Measurements from ENCODE around the gene MAN1C1. TPM values are rescaled to one million over a fixed set of nuclear protein-coding genes. Genes with fewer than 3 reads are reported as not detected.
"Not testable (repeated sequence)": the region's sequence is repeated elsewhere in the genome, so short reads cannot be mapped to it uniquely, and the experiment has no call there.

The MAN1C1 gene
- total and polyA plus RNA-seq, 4 donors: 2.8 to 32.2 (median 14.5) TPM

DNA sequence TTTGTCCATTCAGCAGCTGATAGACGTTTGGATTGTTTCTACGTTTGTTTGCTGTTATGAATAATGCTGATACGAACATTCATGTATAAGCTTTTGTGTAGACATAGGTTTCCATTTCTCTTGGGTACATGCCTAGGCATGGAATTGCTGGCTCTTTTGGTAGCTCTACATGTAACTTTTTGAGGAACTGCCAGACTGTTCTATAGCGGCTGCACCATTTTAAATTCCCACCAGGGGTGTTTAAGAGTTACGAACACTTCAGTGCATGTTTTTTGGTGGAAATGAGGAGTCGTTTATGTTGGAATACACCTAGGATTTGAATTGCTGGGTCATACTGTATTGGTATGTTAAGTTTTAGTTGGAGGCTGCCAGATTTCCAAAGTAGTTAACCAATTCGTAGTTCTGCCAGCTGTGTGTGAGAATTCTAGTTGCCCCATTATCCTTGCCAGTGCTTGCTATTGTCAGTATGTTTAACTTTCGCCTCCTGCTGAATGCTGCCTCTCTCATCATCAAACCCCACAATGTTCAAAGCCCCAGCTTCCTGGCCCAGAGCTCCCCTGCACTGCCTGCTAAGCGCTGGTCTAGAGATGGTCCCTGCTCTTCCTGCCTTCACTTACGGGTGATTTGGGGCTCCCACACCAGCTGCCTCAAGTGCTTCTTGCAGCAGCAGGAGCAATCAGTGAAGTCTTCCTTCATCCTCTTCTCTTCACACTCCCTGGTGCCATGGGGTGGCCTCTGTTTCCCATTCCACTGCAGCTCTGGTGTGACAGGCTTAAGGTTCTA lies 81.0 kb downstream of the MAN1C1 start:
- 34 to 36% methylated on average over 10 of the region's 10 CpGs for WGBS, 2 donors
- H3K27ac ChIP-seq (ENCODE audit: low read depth in 1 of 2, low read length in 2 of 2): no peak overlapping the region

DNA sequence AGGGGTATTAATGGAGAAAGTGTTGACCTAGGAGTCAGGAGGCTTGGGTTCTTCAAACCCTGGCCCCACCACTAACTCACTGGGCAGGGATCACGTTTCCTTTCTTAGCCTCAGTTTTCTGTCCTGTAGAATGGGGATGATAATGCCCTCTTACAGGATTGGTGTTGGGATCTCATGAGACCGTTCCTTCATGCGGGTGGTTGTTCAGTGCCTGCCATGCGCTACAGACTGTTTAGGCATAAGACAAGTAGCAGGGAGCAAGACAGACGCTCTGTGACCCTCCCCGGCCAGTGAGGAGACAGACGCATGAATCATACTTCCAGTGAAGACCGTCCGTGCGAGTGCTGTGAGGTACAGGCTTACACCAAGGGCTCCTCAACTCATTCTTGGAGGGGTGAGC lies 81.7 kb downstream of the MAN1C1 start:
- no peaks in the 10 kb centered on the region for H3K9me3 ChIP-seq (ENCODE audit: control insufficient read depth, low read length)
- no peak overlapping the region for H3K27ac ChIP-seq (ENCODE audit: low read depth in 1 of 2, low read length in 2 of 2)
- H3K4me3 ChIP-seq (ENCODE audit: low read length in 2 of 2): no peak overlapping the region
- intact Hi-C loops (cut with DNase I): loop anchor here (5.0 kb wide), 2 partner anchors 44 to 81 kb away; partner anchors contain the start of gene MAN1C1 (in 1 of the 2)
- no peak for ATAC-seq (ENCODE audit: low FRiP score)
- peaks cover 3 to 4% of the 10 kb centered on the region in 2 donors for H3K4me1 ChIP-seq (ENCODE audit: control insufficient read depth in 1 of 2, insufficient read depth in 2 of 2, low read length in 2 of 2)
- no peaks in the 10 kb centered on the region for H3K36me3 ChIP-seq (ENCODE audit: control insufficient read depth in 1 of 2, insufficient read depth in 2 of 2, low read length in 1 of 2)
- no peaks in the 10 kb centered on the region for H3K27me3 ChIP-seq (ENCODE audit: control insufficient read depth in 1 of 2, insufficient read depth in 2 of 2, low read length in 1 of 2)
- 95% methylated on average over 10 of the region's 10 CpGs for WGBS, 2 donors
- DNase-seq: no peak

More for the DNA sequence above, 81.0 kb downstream of the MAN1C1 start:
- ATAC-seq (ENCODE audit: low FRiP score): no peak
- H3K4me1 ChIP-seq (ENCODE audit: control insufficient read depth in 1 of 2, insufficient read depth in 2 of 2, low read length in 2 of 2): peaks cover 3 to 4% of the 10 kb centered on the region in 2 donors
- intact Hi-C loops (cut with DNase I): loop anchor here (5.0 kb wide), 2 partner anchors 45 to 80 kb away; partner anchors contain the start of gene MAN1C1 (in 1 of the 2)
- DNase-seq: no peak
- no peaks in the 10 kb centered on the region for H3K9me3 ChIP-seq (ENCODE audit: control insufficient read depth, low read length)
- H3K27me3 ChIP-seq (ENCODE audit: control insufficient read depth in 1 of 2, insufficient read depth in 2 of 2, low read length in 1 of 2): no peaks in the 10 kb centered on the region
- H3K36me3 ChIP-seq (ENCODE audit: control insufficient read depth in 1 of 2, insufficient read depth in 2 of 2, low read length in 1 of 2): no peaks in the 10 kb centered on the region
- no peak overlapping the region for H3K4me3 ChIP-seq (ENCODE audit: low read length in 2 of 2)

DNA sequence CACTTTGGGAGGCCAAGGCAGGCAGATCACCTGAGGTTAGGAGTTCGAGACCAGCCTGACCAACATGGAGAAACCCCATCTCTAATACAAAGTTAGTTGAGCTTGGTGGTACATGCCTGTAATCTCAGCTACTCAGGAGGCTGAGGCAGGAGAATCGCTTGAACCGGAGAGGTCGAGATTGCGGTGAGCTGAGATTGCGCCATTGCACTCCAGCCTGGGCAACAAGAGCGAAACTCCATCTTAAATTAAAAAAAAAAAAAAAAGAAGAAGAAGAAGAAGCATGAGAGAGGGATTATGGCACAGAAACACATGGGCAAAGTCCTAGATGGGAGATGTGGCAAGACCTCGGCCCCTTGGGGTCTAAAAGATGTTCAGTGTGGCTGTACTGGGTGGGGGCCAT lies 82.5 kb downstream of the MAN1C1 start:
- intact Hi-C loops (cut with DNase I): loop anchor here (5.0 kb wide), 2 partner anchors 43 to 82 kb away; partner anchors contain the start of gene MAN1C1 (in 1 of the 2)
- not testable (repeated sequence) for H3K9me3 ChIP-seq (ENCODE audit: control insufficient read depth, low read length); H3K4me1 ChIP-seq (ENCODE audit: control insufficient read depth in 1 of 2, insufficient read depth in 2 of 2, low read length in 2 of 2); H3K27me3 ChIP-seq (ENCODE audit: control insufficient read depth in 1 of 2, insufficient read depth in 2 of 2, low read length in 1 of 2); DNase-seq; ATAC-seq (ENCODE audit: low FRiP score); H3K4me3 ChIP-seq (ENCODE audit: low read length in 2 of 2); H3K36me3 ChIP-seq (ENCODE audit: control insufficient read depth in 1 of 2, insufficient read depth in 2 of 2, low read length in 1 of 2)
- peak overlapping the region in 1 of 2 donors; percentile 12 for H3K27ac ChIP-seq (ENCODE audit: low read depth in 1 of 2, low read length in 2 of 2)
- 98% methylated on average over 8 of the region's 8 CpGs for WGBS, 2 donors

DNA sequence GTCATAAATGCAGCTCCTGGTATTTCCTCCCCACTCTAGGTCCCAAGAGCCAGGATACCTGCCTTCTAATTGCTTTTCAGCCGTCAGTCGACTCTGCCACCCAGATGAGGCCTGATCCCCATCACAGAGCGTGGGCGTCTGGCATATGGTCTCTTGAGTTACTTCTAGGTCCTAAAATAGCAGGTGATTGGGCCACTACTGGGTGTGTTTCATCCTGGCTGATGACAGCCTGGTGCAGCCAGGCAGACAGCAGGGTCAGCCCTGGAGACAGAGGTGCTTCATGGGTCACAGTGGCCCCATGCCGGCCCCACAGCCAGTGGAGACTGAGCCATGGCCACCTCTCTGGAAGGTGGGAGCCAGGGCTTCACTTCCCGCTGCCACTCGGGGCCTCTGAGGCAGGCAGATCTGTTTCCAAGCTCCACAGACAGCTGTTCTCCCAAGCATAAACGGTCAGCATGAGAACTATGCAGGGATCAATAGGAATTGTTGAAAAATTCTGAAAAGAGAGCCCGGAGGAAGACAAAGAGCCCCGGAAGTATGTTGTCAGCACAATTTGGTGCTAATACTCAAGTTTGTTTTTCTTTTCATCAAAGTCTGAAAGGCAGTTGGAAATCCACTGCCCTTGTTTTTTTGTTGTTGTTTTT lies 83.0 kb downstream of the MAN1C1 start:
- intact Hi-C loops (cut with DNase I): loop anchor here (5.0 to 10.0 kb wide), 3 partner anchors 43 to 85 kb away; partner anchors contain the start of gene MAN1C1 (in 1 of the 2)
- ATAC-seq (ENCODE audit: low FRiP score) (no peak), DNase-seq (no peak)
- peaks cover 3 to 4% of the 10 kb centered on the region in 2 donors for H3K4me1 ChIP-seq (ENCODE audit: control insufficient read depth in 1 of 2, insufficient read depth in 2 of 2, low read length in 2 of 2)
- WGBS, 2 donors: 72 to 74% methylated on average over 10 of the region's 10 CpGs
- H3K36me3 ChIP-seq (ENCODE audit: control insufficient read depth in 1 of 2, insufficient read depth in 2 of 2, low read length in 1 of 2): no peaks in the 10 kb centered on the region
- H3K4me3 ChIP-seq (ENCODE audit: low read length in 2 of 2): no peak overlapping the region
- H3K27ac ChIP-seq (ENCODE audit: low read depth in 1 of 2, low read length in 2 of 2): peak overlapping the region in 1 of 2 donors; percentile 12
- no peaks in the 10 kb centered on the region for H3K9me3 ChIP-seq (ENCODE audit: control insufficient read depth, low read length)
- no peaks in the 10 kb centered on the region for H3K27me3 ChIP-seq (ENCODE audit: control insufficient read depth in 1 of 2, insufficient read depth in 2 of 2, low read length in 1 of 2)

GRCh38 chr1:25700144-25700523 lies 83.5 kb downstream of the MAN1C1 start:
- peaks cover 3 to 4% of the 10 kb centered on the region in 2 donors for H3K4me1 ChIP-seq (ENCODE audit: control insufficient read depth in 1 of 2, insufficient read depth in 2 of 2, low read length in 2 of 2)
- H3K27me3 ChIP-seq (ENCODE audit: control insufficient read depth in 1 of 2, insufficient read depth in 2 of 2, low read length in 1 of 2): no peaks in the 10 kb centered on the region
- no peaks in the 10 kb centered on the region for H3K9me3 ChIP-seq (ENCODE audit: control insufficient read depth, low read length)
- H3K4me3 ChIP-seq (ENCODE audit: low read length in 2 of 2): no peak overlapping the region
- ATAC-seq (ENCODE audit: low FRiP score) (peak; percentile 31), DNase-seq (peak; percentile 67 to 85)
- intact Hi-C loops (cut with DNase I): loop anchor here in 1 of 2 donors (10.0 kb wide), 1 partner anchor 85 kb away; no protein-coding TSS in a partner anchor
- H3K36me3 ChIP-seq (ENCODE audit: control insufficient read depth in 1 of 2, insufficient read depth in 2 of 2, low read length in 1 of 2): no peaks in the 10 kb centered on the region
- H3K27ac ChIP-seq (ENCODE audit: low read depth in 1 of 2, low read length in 2 of 2): no peak overlapping the region
- 17% methylated on average over 3 of the region's 3 CpGs for WGBS, 2 donors

DNA sequence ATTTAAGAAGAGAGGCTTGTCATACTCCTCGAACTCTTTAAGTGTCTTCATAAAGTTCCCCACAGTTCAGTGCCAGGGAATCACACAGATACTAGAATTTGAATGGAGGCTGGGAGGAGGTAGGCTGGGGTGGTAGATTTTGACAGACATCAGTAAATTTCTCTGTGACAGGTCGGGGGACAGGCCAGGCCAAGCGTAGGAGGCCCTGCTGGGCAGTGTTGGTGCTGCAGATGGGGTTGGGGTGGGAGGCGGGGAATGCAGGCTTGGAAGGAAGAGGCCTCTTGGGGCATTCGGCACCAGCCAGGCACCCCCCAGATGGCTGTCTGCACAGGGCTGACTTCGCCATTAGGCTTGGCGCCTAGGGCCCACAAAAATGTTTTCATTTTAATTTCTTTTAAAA lies 84.0 kb downstream of the MAN1C1 start:
- Histone ChIP-seq H3K9me3 (ENCODE audit: control insufficient read depth, low read length) (no peaks in the 10 kb centered on the region), H3K27me3 (ENCODE audit: control insufficient read depth in 1 of 2, insufficient read depth in 2 of 2, low read length in 1 of 2) (no peaks in the 10 kb centered on the region), H3K4me3 (ENCODE audit: low read length in 2 of 2) (no peak overlapping the region), H3K36me3 (ENCODE audit: control insufficient read depth in 1 of 2, insufficient read depth in 2 of 2, low read length in 1 of 2) (no peaks in the 10 kb centered on the region), H3K27ac (ENCODE audit: low read depth in 1 of 2, low read length in 2 of 2) (no peak overlapping the region), H3K4me1 (ENCODE audit: control insufficient read depth in 1 of 2, insufficient read depth in 2 of 2, low read length in 2 of 2) (peaks cover 0 to 4% of the 10 kb centered on the region in 2 donors)
- intact Hi-C loops (cut with DNase I): loop anchor here in 1 of 2 donors (10.0 kb wide), 1 partner anchor 84 kb away; no protein-coding TSS in a partner anchor
- no peak for ATAC-seq (ENCODE audit: low FRiP score)
- DNase-seq: no peak
- WGBS, 2 donors: 30 to 42% methylated on average over 7 of the region's 7 CpGs

DNA sequence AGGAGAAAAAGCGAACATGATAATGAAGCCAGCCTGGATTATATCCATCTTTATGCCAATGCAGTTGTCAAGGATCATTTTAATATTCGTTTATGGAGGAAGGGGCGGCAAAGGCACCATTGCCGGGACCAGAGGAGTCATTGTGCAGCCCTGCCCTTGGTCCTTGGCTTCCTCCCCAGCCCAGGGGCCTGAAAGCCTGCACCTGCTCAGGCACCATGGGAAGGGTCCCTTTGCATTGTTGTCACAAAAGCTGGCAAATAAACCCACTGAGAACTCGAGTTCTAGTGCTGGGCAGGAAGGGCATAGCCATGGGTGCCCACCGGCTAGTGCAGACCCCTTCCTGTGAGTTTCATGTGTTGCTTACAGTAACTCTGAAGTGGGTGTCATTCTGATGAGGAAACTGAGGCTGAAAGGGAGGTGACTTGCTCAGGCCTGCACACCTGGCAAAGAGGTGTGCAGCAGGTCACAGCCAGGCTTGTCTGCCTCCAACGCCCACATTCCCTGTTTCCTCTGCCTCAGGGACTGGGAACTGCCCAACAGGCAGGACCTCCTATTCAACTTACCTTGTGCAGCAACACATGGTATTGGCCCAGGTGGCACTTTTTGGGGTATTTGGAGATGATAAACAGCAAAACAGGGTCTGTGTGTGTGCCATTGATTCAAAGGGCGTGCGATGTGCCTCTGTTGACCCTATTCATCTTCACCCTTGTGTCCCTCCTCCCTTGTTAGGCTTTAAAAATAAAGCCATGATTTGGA lies 84.6 kb downstream of the MAN1C1 start:
- ATAC-seq (ENCODE audit: low FRiP score) (no peak), DNase-seq (no peak)
- H3K27me3 ChIP-seq (ENCODE audit: control insufficient read depth in 1 of 2, insufficient read depth in 2 of 2, low read length in 1 of 2): no peaks in the 10 kb centered on the region
- no peak overlapping the region for H3K27ac ChIP-seq (ENCODE audit: low read depth in 1 of 2, low read length in 2 of 2)
- H3K36me3 ChIP-seq (ENCODE audit: control insufficient read depth in 1 of 2, insufficient read depth in 2 of 2, low read length in 1 of 2): no peaks in the 10 kb centered on the region
- intact Hi-C loops (cut with DNase I): loop anchor here in 1 of 2 donors (10.0 kb wide), 1 partner anchor 84 kb away; no protein-coding TSS in a partner anchor
- peaks cover 0 to 4% of the 10 kb centered on the region in 2 donors for H3K4me1 ChIP-seq (ENCODE audit: control insufficient read depth in 1 of 2, insufficient read depth in 2 of 2, low read length in 2 of 2)
- no peak overlapping the region for H3K4me3 ChIP-seq (ENCODE audit: low read length in 2 of 2)
- no peaks in the 10 kb centered on the region for H3K9me3 ChIP-seq (ENCODE audit: control insufficient read depth, low read length)
- WGBS, 2 donors: 70 to 77% methylated on average over 9 of the region's 9 CpGs

- DNase-seq (no peak), ATAC-seq (ENCODE audit: low FRiP score) (no peak)
- H3K27ac ChIP-seq (ENCODE audit: low read depth in 1 of 2, low read length in 2 of 2): no peak overlapping the region
- no peaks in the 10 kb centered on the region for H3K27me3 ChIP-seq (ENCODE audit: control insufficient read depth in 1 of 2, insufficient read depth in 2 of 2, low read length in 1 of 2)
- WGBS, 2 donors: 93 to 94% methylated on average over 11 of the region's 11 CpGs
- H3K4me3 ChIP-seq (ENCODE audit: low read length in 2 of 2): no peak overlapping the region
- peaks cover 4% of the 10 kb centered on the region in 2 donors for H3K4me1 ChIP-seq (ENCODE audit: control insufficient read depth in 1 of 2, insufficient read depth in 2 of 2, low read length in 2 of 2)
- no peaks in the 10 kb centered on the region for H3K9me3 ChIP-seq (ENCODE audit: control insufficient read depth, low read length)
- intact Hi-C loops (cut with DNase I): loop anchor here in 1 of 2 donors (10.0 kb wide), 1 partner anchor 83 kb away; no protein-coding TSS in a partner anchor
- no peaks in the 10 kb centered on the region for H3K36me3 ChIP-seq (ENCODE audit: control insufficient read depth in 1 of 2, insufficient read depth in 2 of 2, low read length in 1 of 2)
These were observed 85.6 kb downstream of the MAN1C1 start for GRCh38 chr1:25702101-25702775.

Data from aorta (tissue), 5 donors.